NOMO-1 treated with DMSO at 0.1 percent for 48 hours (cell line): Measurements from ENCODE around the gene CCM2.

Source experiments
- DNase-seq: peaks from one replicate; lab custom pipeline; 2025; ENCODE audit not compliant: unreplicated experiment; lab: John Stamatoyannopoulos, UW

Gene CCM2

GRCh38 chr7:45061806-45062425 lies 61.9 kb downstream of the CCM2 start:
- DNase-seq = no peak

GRCh38 chr7:45064047-45064725 lies 64.2 kb downstream of the CCM2 start:
- no peak for DNase-seq

DNA sequence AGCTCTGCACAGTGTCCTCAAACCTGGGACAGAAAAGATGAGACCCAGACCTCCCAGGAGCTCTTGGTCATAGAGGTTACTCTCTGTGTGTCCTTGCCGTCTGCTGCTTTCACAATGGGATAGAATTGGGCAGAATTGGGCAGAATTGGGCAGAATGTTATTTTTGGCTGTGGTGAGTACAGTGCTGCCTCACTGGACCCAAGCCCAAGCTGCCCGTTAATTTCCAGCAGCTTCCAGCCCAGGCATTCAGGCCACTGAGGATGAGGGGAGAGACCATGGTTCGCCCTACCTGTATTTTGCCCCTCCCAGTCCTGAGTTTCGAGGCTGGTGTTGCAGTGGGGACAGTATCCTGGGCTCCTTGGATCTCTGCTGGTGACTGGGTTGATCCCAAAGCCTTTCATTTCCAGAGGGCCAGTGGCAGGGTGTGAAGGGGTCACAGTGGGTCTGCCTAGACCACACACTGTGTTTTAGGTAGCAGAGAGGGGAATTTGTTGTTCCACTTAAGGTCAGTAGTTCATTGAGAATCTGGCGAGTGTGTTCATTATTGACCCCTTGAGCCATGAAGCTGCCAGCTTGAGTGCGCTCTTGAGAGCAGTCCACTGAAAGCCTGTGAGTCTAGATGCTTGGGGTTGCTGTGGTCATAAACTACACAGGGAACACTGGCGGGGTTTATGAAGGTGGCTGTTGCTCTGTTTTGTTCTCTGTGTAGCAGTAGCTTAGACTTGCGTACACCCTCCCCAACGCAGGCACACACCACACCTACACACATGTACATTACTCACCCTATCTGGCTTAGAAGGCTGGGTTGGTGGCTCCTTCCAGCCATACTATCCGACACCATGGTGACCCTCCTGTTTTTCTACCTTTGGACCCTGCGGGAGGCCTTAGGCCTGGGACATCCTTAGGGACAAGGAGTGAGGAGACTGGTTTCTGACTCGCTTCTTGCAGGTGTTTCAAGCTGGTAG lies 65.3 kb downstream of the CCM2 start:
- no peak for DNase-seq

DNA sequence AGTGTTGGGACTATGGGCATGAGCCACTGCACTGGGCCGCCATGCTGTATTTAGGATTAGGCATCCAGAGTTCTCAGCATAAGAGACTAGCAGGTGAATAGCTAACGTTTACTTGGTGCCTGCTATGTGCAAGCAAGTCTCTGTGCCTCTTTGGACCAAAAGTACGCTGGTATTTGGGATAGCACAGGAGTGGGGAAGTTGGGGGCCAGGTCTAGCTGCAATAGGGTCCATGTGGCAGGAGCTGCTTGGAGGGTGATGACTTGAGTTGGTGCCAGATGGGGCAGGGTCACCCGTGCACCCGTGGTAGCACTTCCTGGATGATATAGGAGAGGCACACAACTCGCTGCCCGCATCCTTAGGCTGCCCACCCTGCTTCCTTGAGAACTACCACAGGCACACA lies 66.4 kb downstream of the CCM2 start:
- no peak for DNase-seq

GRCh38 chr7:45067582-45067981 lies 67.6 kb downstream of the CCM2 start:
- DNase-seq = no peak

- no peak for DNase-seq
Observed at GRCh38 chr7:45068236-45069023, 68.4 kb downstream of the CCM2 start.

GRCh38 chr7:45069444-45070253 lies 69.6 kb downstream of the CCM2 start:
- no peak for DNase-seq

DNA sequence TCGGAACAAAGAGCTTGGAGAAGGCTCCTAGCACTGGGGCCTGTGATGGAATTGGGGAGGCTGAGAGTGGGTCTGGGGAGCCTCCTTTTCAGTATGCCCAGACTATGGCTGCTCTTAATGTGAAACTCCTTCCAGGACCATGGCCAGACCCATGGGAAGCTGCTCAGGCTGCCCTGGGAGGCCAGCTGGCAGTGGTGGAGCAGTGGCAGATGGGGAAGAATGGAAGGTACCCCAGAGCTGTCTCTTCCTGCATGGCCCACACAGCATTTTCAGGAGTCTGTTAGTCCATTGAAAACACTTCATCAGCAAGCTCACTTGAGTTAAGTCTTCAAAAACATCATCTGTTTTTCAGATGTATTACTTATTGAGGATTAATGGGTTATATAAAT lies 70.2 kb downstream of the CCM2 start:
- DNase-seq = no peak

- no peak for DNase-seq
Observed at GRCh38 chr7:45071528-45071927, 71.5 kb downstream of the CCM2 start.

DNA sequence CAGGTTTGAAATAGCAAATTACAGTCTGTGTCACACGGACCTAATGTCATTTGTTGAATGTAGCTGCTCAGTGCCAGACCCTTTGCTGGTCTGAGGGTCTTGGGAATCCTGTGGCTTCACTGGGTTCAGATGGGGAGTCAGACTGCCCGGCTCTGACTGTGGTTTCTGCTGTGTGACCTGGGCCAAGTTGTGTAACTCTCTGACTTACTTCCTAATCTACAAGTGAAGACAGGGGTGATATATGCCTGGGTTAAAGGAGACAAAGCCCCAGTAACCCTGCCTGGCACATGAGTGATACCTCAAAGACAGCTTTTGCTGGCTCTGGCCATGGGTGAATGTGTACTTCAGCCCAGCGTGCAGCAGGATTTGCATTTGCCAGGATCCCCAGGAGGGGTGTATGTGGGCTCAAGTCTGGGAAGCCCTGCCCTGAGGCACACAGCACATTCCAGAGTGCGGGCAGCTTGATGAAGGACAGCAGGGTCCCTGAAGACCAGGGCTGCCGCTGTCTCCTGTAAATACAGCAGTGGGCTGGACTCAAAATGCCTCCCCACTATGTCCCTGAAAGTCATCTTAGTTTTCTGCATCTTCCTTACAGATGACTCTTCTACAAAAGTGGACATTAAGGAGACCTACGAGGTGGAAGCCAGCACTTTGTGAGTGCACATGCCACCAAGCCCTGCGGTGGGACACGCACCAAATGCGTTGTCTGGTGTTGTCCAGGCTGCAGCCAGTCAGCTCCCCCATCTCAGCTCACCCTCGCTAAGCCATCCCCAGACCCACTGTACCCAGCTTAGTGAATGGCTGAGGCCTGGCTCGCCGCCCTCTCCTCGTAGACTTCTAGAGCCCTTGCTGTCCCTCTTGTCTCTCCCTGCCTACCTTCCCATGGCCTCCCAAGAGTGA lies 72.4 kb downstream of the CCM2 start:
- DNase-seq = no peak

DNA sequence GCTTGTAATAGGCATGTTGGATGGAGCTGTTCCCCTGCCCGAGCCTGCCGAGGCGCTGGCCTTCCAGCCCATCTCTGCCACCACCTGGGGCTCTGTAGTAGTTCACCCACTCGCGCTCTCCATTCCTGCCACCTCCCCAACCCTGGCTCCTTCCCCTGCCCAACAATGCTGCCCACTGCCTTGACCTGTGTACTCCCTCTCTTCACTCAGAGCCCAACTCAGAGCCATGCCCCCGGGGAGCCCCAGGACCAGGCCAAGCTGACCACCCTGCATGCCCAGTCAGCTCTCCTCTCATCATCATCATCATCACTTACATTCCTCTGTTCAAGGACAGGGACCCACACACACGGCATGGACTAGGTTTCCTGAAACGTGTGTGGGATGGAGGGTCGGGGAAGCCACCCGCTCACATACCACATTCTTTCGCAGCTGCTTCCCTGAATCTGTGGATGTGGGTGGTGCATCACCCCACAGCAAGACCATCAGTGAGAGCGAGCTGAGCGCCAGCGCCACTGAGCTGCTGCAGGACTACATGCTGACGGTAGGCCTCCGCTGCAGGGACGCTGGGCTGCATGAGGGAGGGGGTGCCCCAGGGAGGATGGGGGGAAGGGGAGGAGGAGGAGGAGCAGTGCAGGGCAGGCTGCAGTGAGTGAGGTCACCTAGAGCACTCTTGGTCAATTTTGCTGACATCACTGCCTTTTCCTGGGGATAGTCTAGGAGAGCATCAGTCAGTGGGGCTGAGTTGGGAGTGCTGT lies 73.2 kb downstream of the CCM2 start:
- no peak for DNase-seq

DNA sequence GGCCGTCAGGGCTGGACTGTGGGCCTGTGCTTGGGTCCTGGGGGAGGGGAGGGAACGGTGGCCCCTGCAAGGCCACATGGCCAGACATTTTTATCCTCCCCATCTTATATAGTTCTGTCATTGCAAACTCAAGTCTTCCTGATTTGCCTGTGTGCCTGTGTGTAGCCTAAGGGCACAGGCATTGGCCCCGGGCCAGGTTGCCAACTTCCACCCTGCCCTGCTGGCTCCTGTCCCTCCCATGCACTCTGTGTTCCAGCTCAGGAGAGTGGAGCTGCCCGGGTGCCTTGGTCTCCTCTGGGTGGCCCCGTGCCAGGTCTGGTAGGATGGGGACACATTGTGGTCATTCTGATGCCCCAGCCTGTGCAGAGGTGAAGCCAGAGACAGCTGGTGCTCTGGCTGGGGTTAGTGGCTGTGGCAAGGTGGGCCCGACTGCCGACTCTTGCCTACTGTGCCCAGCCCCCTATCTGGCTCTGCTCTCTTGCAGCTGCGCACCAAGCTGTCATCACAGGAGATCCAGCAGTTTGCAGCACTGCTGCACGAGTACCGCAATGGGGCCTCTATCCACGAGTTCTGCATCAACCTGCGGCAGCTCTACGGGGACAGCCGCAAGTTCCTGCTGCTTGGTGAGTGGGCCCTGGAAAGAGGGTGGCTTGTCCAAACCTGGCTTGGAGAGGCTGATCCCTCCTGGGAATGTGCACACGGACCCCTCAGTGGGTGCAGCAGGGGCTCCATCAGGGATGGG lies 74.0 kb downstream of the CCM2 start:
- no peak for DNase-seq

GRCh38 chr7:45074528-45075354 lies 74.7 kb downstream of the CCM2 start:
- DNase-seq = no peak

GRCh38 chr7:45075355-45075644 lies 75.3 kb downstream of the CCM2 start:
- no peak for DNase-seq

DNA sequence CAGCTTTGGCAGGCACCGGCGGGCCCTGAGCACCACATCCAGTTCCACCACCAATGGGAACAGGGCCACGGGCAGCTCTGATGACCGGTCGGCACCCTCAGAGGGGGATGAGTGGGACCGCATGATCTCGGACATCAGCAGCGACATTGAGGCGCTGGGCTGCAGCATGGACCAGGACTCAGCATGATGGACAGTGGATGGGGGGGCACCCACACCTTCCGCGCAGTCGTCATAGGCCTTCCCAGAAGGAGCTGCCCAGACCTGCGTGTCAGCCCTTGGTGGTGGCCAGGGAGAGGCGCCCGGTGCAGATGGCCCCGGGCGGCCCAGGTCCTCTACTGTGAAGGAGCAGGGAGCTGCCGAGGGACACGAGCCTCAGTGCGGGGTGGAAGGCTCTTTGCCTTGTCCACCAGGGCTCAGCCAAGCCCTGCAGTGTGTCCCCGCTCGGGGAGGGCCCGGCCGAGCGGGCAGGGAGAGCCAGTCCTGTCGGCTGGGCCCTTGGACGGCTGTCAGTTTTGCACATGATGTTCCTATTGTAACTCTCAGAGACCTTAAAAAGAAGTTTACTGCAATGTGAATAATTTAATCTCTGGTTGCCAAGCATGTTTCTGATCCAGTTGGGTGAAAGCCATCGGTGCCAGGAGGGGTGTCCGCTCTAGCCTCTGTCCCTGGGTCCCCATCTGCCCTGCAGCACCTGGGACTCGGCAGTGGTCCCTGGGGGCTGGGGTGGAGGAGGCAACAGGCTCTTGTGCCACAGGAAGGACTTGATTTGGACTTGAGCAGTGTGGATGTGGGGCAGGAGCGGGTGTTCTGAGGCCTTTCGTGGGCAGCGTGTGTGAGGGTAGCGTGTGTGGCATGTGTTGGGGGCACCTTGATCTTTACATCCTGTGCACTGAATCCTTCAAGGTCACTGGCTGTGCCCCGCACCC lies 76.1 kb downstream of the CCM2 start:
- no peak for DNase-seq

DNA sequence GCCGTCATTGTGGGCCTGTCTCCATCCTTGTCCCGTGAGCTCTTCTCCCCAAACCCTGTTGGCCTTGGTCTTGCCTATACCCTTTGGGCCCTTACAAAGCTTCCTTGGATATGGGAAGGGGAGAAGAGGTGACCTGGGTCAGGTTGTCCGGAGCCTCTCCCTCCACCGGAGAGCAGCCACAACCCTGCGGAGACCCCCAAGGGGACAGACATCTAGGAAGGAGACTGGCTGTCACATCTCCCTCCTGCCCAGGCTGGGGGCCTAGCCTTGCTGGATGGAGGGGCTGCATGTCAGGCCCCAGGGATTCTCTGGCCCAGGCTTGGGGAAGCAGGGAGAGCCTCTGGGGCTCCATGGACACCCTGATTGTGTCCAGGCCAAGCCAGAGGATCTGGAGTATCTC lies 76.9 kb downstream of the CCM2 start:
- DNase-seq = no peak
